Trophoblast cell (in vitro differentiated cells and primary cell): Measurements from ENCODE around the gene MED10.

Source experiments
- DNase-seq, 2 donors: peaks; one replicate each; pipeline ENCODE4 v3.0.0-alpha.2; 2016
- H2AFZ ChIP-seq: 2 replicates; pipeline ENCODE4 v1.6.1; 2013; ENCODE audit warnings: low read length, moderate library complexity, mild to moderate bottlenecking; ENCODE audit not compliant: insufficient read depth, poor library complexity
- H2AK5ac ChIP-seq: 2 replicates; pipeline ENCODE4 v1.6.1; 2013; ENCODE audit warnings: mild to moderate bottlenecking, low read length
- H2BK120ac ChIP-seq: 2 replicates; pipeline ENCODE4 v1.6.1; 2013; ENCODE audit warnings: low read length, mild to moderate bottlenecking, moderate library complexity; ENCODE audit not compliant: insufficient read depth, poor library complexity
- H2BK12ac ChIP-seq: 2 replicates; pipeline ENCODE4 v1.6.1; 2013; ENCODE audit warnings: mild to moderate bottlenecking, low read length, moderate library complexity
- H2BK5ac ChIP-seq: 2 replicates; pipeline ENCODE4 v1.6.1; 2013; ENCODE audit warnings: low read length, low read depth, moderate library complexity, mild to moderate bottlenecking; ENCODE audit not compliant: poor library complexity
- H3K14ac ChIP-seq: 2 replicates; pipeline ENCODE4 v1.6.1; 2013; ENCODE audit warnings: mild to moderate bottlenecking, low read length
- H3K18ac ChIP-seq: 2 replicates; pipeline ENCODE4 v1.6.1; 2013; ENCODE audit warnings: mild to moderate bottlenecking, low read length
- H3K23ac ChIP-seq: 2 replicates; pipeline ENCODE4 v1.6.1; 2013; ENCODE audit warnings: low read length
- H3K27ac ChIP-seq: 2 replicates; pipeline ENCODE4 v1.5.1; 2013; ENCODE audit warnings: low read depth, mild to moderate bottlenecking, inconsistent platforms, low read length, moderate library complexity
- H3K27me3 ChIP-seq: 2 replicates; pipeline ENCODE4 v1.6.1; 2013; ENCODE audit warnings: inconsistent platforms, mild to moderate bottlenecking, low read length, moderate library complexity; ENCODE audit not compliant: insufficient read depth
- H3K36me3 ChIP-seq, 2 experiments: 1 replicate in 1 of 2; 2 replicates in 1 of 2; pipeline ENCODE4 v1.6.1; 2013; ENCODE audit warnings: low read length in 2 of 2, mild to moderate bottlenecking in 2 of 2, moderate library complexity in 1 of 2; ENCODE audit not compliant: insufficient read depth in 2 of 2, control insufficient read depth in 1 of 2
- H3K4ac ChIP-seq: 2 replicates; pipeline ENCODE4 v1.6.1; 2013; ENCODE audit warnings: low read depth, mild to moderate bottlenecking, low read length, moderate library complexity
- H3K4me1 ChIP-seq, 2 experiments: 1 replicate in 1 of 2; 2 replicates in 1 of 2; pipeline ENCODE4 v1.6.1; 2013; ENCODE audit warnings: low read length in 2 of 2, mild to moderate bottlenecking in 2 of 2, moderate library complexity in 1 of 2; ENCODE audit not compliant: insufficient read depth in 2 of 2, control insufficient read depth in 1 of 2
- H3K4me2 ChIP-seq: 2 replicates; pipeline ENCODE4 v1.6.1; 2013; ENCODE audit warnings: inconsistent platforms, mild to moderate bottlenecking, low read length, moderate library complexity
- H3K4me3 ChIP-seq: 2 replicates; pipeline ENCODE4 v1.5.1; 2013; ENCODE audit warnings: mild to moderate bottlenecking, low read depth, low read length, inconsistent platforms
- H3K79me1 ChIP-seq: one replicate; pipeline ENCODE4 v1.6.1; 2013; ENCODE audit warnings: low read length
- H3K79me2 ChIP-seq: 2 replicates; pipeline ENCODE4 v1.6.1; 2013; ENCODE audit warnings: low read length, mild to moderate bottlenecking; ENCODE audit not compliant: control insufficient read depth, insufficient read depth, poor library complexity
- H3K9ac ChIP-seq: 2 replicates; pipeline ENCODE4 v1.6.1; 2013; ENCODE audit warnings: mild to moderate bottlenecking, low read length
- H3K9me3 ChIP-seq: 2 replicates; pipeline ENCODE4 v1.6.1; 2013; ENCODE audit warnings: low read depth, mild to moderate bottlenecking, control low read depth, inconsistent platforms, low read length; ENCODE audit not compliant: insufficient read depth
- H4K12ac ChIP-seq: 2 replicates; pipeline ENCODE4 v1.6.1; 2013; ENCODE audit warnings: low read depth, mild to moderate bottlenecking, low read length, moderate library complexity
- H4K8ac ChIP-seq: 2 replicates; pipeline ENCODE4 v1.6.1; 2013; ENCODE audit warnings: low read depth, mild to moderate bottlenecking, low read length, moderate library complexity
- H4K91ac ChIP-seq: one replicate; pipeline ENCODE4 v1.6.1; 2013; ENCODE audit warnings: low read depth, mild to moderate bottlenecking, low read length, moderate library complexity
- WGBS: extraction: QIAGEN DNeasy Blood & Tissue Kit; methylation state at CpG from one replicate; pipeline ENCODE4 v1.1.7; 2013; ENCODE audit warnings: missing lambda C conversion rate; ENCODE audit not compliant: insufficient read length, insufficient coverage; ENCODE audit errors: extremely low coverage; 5-methylcytosine and 5-hydroxymethylcytosine counted together

The MED10 gene

DNA sequence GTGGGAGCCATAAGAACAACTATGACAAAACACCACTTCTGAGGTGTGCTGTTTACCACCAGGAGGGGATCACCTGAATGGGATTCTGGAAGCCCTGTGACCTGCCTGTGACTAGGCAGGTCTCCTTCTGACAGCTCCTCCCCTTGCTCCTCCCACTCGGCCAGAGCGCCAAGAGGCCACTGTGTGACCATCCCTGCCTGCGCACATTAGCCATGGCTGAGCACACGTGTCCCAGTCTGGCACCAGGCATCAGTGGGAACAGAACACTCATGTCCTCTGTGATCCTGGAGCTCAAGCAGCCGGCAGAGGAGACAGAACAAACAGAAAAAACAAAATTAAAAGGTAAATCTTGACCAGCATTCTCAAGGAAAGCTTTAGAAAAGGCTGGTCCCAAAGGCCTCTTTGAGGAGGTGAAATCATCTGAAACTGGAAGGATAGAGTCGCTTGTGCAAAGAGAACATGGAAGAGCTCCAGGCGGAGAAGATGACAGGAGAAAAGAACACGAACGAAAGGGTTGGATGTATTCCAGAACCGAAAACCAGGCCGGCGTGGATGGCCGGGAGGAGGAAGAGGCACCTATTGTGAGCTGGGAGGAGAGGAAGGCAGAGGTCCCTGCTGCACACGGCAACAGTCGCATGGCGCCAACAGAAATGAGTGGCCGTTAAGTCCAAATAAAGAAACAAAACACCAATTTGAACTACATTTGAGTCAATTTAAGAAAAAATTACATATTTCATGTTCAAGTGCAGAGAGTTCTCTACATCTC lies 5.1 kb downstream of the MED10 start:
- Histone ChIP-seq H3K27ac (no peak overlapping the region), H2BK12ac (no peak overlapping the region), H3K4me3 (no peak overlapping the region), H4K12ac (no peak overlapping the region), H2BK120ac (no peak overlapping the region), H4K91ac (no peak overlapping the region), H2AK5ac (no peak overlapping the region), H3K79me2 (peaks cover 8% of the 10 kb centered on the region), H3K4me1 (peaks cover 7 to 8% of the 10 kb centered on the region in 2 experiments), H3K9me3 (peaks cover 2% of the 10 kb centered on the region), H2BK5ac (no peak overlapping the region), H3K4me2 (no peak overlapping the region), H3K23ac (no peak overlapping the region), H3K36me3 (peaks cover 46 to 54% of the 10 kb centered on the region in 2 experiments), H2AFZ (no peak overlapping the region), H3K18ac (no peak overlapping the region), H3K4ac (no peak overlapping the region), H3K27me3 (no peaks in the 10 kb centered on the region), H3K14ac (no peak overlapping the region), H3K79me1 (peaks cover 4% of the 10 kb centered on the region), H4K8ac (no peak overlapping the region), H3K9ac (no peak overlapping the region)
- WGBS = no CpG with 5 or more reads among the region's 17 CpGs
- no peak for DNase-seq

DNA sequence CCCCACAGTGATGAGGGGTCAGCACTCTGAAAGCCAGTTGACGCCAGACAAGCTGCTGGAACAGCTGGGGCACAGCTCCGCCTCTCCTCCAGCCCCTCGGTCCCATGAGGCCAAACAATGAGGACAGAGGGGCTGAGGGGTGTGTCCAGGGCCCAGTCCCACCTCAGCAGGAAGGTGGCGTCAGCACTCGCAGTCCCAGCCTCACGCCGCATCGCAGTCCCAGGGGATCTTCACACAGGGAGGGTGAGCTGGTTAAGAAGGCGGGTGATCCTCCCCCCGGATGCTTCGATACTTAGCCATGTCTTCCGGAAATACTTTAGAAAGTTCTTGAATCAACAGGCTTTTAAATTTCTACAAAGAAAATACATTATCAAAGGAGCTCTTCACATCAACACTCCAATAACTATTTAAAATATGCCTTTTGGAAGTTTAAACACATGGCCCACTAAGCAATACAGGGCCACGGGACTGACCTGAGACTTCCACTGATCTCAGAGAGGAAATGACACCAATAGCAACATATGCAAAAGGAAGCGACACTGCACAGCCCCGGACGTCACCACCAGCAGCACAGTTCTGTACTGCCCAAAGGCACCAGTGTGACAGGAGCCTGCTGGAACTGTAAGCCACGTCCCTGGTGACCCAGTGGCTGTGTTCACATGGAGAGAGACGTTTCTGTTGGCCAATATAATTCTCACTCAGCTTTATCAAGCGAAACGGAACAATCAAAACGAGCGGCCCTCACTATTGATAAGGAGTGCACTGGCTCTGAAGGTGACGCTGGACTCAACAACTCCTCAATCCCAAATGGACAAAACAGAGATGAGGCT lies 5.9 kb downstream of the MED10 start:
- H3K4me1 ChIP-seq = peaks cover 4 to 5% of the 10 kb centered on the region in 2 experiments
- H3K79me1 ChIP-seq = no peaks in the 10 kb centered on the region
- no peak overlapping the region for H3K4ac ChIP-seq
- no peak overlapping the region for H3K4me3 ChIP-seq
- no peak for DNase-seq
- no peak overlapping the region for H3K4me2 ChIP-seq
- peaks cover 46 to 54% of the 10 kb centered on the region in 2 experiments for H3K36me3 ChIP-seq
- no peak overlapping the region for H3K27ac ChIP-seq
- H4K12ac ChIP-seq = no peak overlapping the region
- H3K18ac ChIP-seq = no peak overlapping the region
- no peak overlapping the region for H2AK5ac ChIP-seq
- no peak overlapping the region for H2AFZ ChIP-seq
- H3K9me3 ChIP-seq = peaks cover 2% of the 10 kb centered on the region
- no peak overlapping the region for H3K9ac ChIP-seq
- no peak overlapping the region for H4K8ac ChIP-seq
- H4K91ac ChIP-seq = no peak overlapping the region
- H3K23ac ChIP-seq = no peak overlapping the region
- no peak overlapping the region for H2BK5ac ChIP-seq
- no peak overlapping the region for H3K14ac ChIP-seq
- WGBS = no CpG with 5 or more reads among the region's 23 CpGs
- H3K79me2 ChIP-seq = peaks cover 1% of the 10 kb centered on the region
- no peaks in the 10 kb centered on the region for H3K27me3 ChIP-seq
- H2BK12ac ChIP-seq = no peak overlapping the region
- no peak overlapping the region for H2BK120ac ChIP-seq

GRCh38 chr5:6371079-6371810 lies 7.1 kb downstream of the MED10 start:
- no peak overlapping the region for H2BK12ac ChIP-seq
- H3K14ac ChIP-seq = no peak overlapping the region
- H3K4me2 ChIP-seq = no peak overlapping the region
- H3K4ac ChIP-seq = no peak overlapping the region
- no peaks in the 10 kb centered on the region for H3K27me3 ChIP-seq
- no peak overlapping the region for H3K27ac ChIP-seq
- DNase-seq = no peak
- no peak overlapping the region for H3K9ac ChIP-seq
- no peaks in the 10 kb centered on the region for H3K4me1 ChIP-seq
- H3K4me3 ChIP-seq = no peak overlapping the region
- WGBS = no CpG with 5 or more reads among the region's 19 CpGs
- H4K91ac ChIP-seq = no peak overlapping the region
- no peak overlapping the region for H2BK120ac ChIP-seq
- H4K12ac ChIP-seq = no peak overlapping the region
- H2BK5ac ChIP-seq = no peak overlapping the region
- H2AK5ac ChIP-seq = no peak overlapping the region
- H3K79me1 ChIP-seq = no peaks in the 10 kb centered on the region
- no peak overlapping the region for H4K8ac ChIP-seq
- H2AFZ ChIP-seq = no peak overlapping the region
- peaks cover 2% of the 10 kb centered on the region for H3K9me3 ChIP-seq
- H3K23ac ChIP-seq = no peak overlapping the region
- no peak overlapping the region for H3K18ac ChIP-seq
- H3K36me3 ChIP-seq = peaks cover 45 to 50% of the 10 kb centered on the region in 2 experiments
- H3K79me2 ChIP-seq = no peaks in the 10 kb centered on the region

DNA sequence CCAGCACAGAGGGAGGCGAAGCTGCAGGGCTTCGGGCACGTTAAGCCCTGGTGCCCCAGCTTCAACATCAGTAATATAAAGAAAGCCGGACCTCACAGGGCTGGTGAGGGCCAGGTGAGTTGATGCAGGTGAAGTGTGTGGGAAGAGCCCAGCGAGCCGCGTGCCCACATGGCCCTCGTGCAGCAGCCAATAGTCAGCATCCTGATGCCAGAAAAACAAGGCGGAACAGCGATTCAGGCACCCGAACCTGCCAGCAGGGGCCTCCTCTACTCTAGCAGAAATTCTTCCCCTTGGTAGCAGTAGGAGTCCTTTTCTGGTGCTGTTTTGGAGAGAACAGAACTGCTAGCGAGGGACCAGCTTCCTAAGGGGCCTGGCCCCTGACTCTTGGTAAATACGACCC lies 7.8 kb downstream of the MED10 start:
- H4K12ac ChIP-seq = no peak overlapping the region
- no peak overlapping the region for H4K8ac ChIP-seq
- no peak for DNase-seq
- H3K4ac ChIP-seq = no peak overlapping the region
- H3K79me1 ChIP-seq = no peaks in the 10 kb centered on the region
- no peak overlapping the region for H3K4me2 ChIP-seq
- no peak overlapping the region for H3K23ac ChIP-seq
- peaks cover 40 to 45% of the 10 kb centered on the region in 2 experiments for H3K36me3 ChIP-seq
- no peak overlapping the region for H3K9ac ChIP-seq
- no peak overlapping the region for H3K14ac ChIP-seq
- H3K18ac ChIP-seq = no peak overlapping the region
- H2BK12ac ChIP-seq = no peak overlapping the region
- no peaks in the 10 kb centered on the region for H3K79me2 ChIP-seq
- no peak overlapping the region for H3K4me3 ChIP-seq
- no peak overlapping the region for H2BK120ac ChIP-seq
- H3K4me1 ChIP-seq = no peaks in the 10 kb centered on the region
- no peak overlapping the region for H4K91ac ChIP-seq
- H2AFZ ChIP-seq = no peak overlapping the region
- WGBS = no CpG with 5 or more reads among the region's 13 CpGs
- no peak overlapping the region for H2BK5ac ChIP-seq
- H2AK5ac ChIP-seq = no peak overlapping the region
- no peak overlapping the region for H3K27ac ChIP-seq
- H3K27me3 ChIP-seq = no peaks in the 10 kb centered on the region
- H3K9me3 ChIP-seq = peaks cover 2% of the 10 kb centered on the region
